Activated CD8-positive, alpha-beta memory T cell treated with anti-CD3 and anti-CD28 coated beads, Interleukin-2, amount 50 U/mL, for 48 hours (primary cell): Measurements from ENCODE around the gene CLMN.
A peak's percentile ranks its signal among the peaks of the same experiment; 100 is the strongest.

Experiments
- DNase-seq: peaks from one replicate; pipeline ENCODE4 v3.0.0-alpha.2; 2020

CLMN gene

GRCh38 chr14:95286645-95287044 is 33.1 kb downstream of the CLMN start:
- DNase-seq, result peak; percentile 15

- peak; percentile 23 for DNase-seq
Observed at GRCh38 chr14:95285566-95285965, 34.1 kb downstream of the CLMN start.

- peak; percentile 20 for DNase-seq
Observed at GRCh38 chr14:95283802-95284201, 35.9 kb downstream of the CLMN start.

- DNase-seq, result peak; percentile 0
Observed at GRCh38 chr14:95282986-95283380, 36.7 kb downstream of the CLMN start.

GRCh38 chr14:95282354-95282985 is 37.2 kb downstream of the CLMN start:
- peak; percentile 30 for DNase-seq

- peak; percentile 10 for DNase-seq
Observed at GRCh38 chr14:95281560-95282176, 38.0 kb downstream of the CLMN start.

GRCh38 chr14:95275494-95275893 is 44.2 kb downstream of the CLMN start:
- no peak for DNase-seq

GRCh38 chr14:95274874-95275273 is 44.8 kb downstream of the CLMN start:
- DNase-seq, result no peak

- peak; percentile 32 for DNase-seq
Observed at GRCh38 chr14:95274279-95274678, 45.4 kb downstream of the CLMN start.

GRCh38 chr14:95273001-95273978 is 46.4 kb downstream of the CLMN start:
- DNase-seq, result peak; percentile 23

- peak; percentile 26 for DNase-seq
Observed at GRCh38 chr14:95272057-95272456, 47.7 kb downstream of the CLMN start.

GRCh38 chr14:95270203-95270602 is 49.5 kb downstream of the CLMN start:
- DNase-seq, result no peak

- peak; percentile 43 for DNase-seq
Observed at GRCh38 chr14:95269493-95269892, 50.2 kb downstream of the CLMN start.

GRCh38 chr14:95268350-95268749 is 51.4 kb downstream of the CLMN start:
- DNase-seq, result peak; percentile 46

GRCh38 chr14:95267306-95267705 is 52.4 kb downstream of the CLMN start:
- DNase-seq, result no peak

GRCh38 chr14:95265106-95266094 is 54.3 kb downstream of the CLMN start:
- DNase-seq, result peak; percentile 58

- peak; percentile 51 for DNase-seq
Observed at GRCh38 chr14:95264271-95264973, 55.3 kb downstream of the CLMN start.

- peak; percentile 38 for DNase-seq
Observed at GRCh38 chr14:95263527-95264231, 56.0 kb downstream of the CLMN start.

GRCh38 chr14:95262511-95262891 is 57.2 kb downstream of the CLMN start:
- peak; percentile 34 for DNase-seq

GRCh38 chr14:95261616-95262510 is 57.8 kb downstream of the CLMN start:
- peak; percentile 46 for DNase-seq
